ENCODE results near the gene OTOP3. TPM values are rescaled to one million over a fixed set of nuclear protein-coding genes. Genes with fewer than 3 reads are reported as not detected.

OTOP3 gene
- total and polyA plus RNA-seq, 8 donors, result 0.15 to 0.65 (median 0.35) TPM

DNA sequence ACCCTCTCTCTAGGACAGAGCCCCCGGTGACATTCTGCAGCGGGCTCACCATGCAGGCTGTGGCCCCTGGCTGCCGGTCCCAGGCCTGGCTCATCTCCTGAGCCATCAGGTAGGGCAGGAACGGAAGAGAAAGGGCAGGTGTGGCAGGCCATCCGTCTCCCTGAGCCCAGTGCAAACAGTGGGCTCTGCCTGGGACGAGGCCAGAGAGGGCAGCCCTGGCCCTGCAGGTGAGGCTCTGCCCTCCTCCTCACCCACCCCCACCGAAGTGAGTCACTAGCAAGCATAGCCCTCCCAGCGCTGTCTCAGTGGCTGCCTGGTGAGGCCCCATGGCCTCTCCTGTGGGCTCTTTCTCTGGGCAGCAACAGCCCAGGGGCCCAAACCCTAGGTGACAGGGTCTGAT lies 14.5 kb downstream of the OTOP3 start:
- FAIRE-seq (no peak), DNase-seq (peak in 3 of 6 donors; percentile 34 to 69 (median 54)), ATAC-seq (peak; percentile 32 to 65 (median 58))
- Histone ChIP-seq H3K9me3 (no peaks in the 10 kb centered on the region), H3K27me3 (no peaks in the 10 kb centered on the region), H3K4me1 (no peaks in the 10 kb centered on the region), H3K4me3 (no peak overlapping the region), H3K36me3 (peaks cover 1 to 35% (median 13%) of the 10 kb centered on the region in 3 donors), H3K27ac (no peak overlapping the region)
- TF ChIP-seq CTCF (IDR thresholded peaks at IDR 0.05), result no peak
- 32 to 40% methylated on average over 7 to 8 of the region's 8 CpGs for WGBS, 2 donors
- intact Hi-C loops (cut with DNase I), result no loop called here

DNA sequence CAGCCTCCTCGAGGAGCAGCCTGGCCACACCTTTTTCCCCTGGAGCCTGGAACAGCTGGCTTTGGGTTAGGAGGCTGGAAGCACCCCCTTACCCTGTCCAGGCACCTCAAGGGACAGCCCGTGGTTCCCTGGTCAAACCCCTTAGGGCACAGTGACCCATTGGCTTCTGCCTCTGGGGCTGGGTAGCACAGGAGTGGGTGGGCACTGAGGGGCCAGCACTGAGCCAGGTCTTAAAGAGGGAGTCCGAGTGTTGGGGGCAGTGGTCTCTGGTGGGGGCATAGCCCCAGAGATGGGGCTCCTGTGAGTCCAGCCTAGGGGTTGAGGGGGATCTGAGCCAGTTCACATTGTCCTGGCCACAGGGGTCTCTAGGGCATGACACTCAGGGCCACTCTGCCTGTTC lies 15.4 kb downstream of the OTOP3 start:
- 69 to 74% methylated on average over 3 of the region's 3 CpGs for WGBS, 2 donors
- intact Hi-C loops (cut with DNase I), result no loop called here

DNA sequence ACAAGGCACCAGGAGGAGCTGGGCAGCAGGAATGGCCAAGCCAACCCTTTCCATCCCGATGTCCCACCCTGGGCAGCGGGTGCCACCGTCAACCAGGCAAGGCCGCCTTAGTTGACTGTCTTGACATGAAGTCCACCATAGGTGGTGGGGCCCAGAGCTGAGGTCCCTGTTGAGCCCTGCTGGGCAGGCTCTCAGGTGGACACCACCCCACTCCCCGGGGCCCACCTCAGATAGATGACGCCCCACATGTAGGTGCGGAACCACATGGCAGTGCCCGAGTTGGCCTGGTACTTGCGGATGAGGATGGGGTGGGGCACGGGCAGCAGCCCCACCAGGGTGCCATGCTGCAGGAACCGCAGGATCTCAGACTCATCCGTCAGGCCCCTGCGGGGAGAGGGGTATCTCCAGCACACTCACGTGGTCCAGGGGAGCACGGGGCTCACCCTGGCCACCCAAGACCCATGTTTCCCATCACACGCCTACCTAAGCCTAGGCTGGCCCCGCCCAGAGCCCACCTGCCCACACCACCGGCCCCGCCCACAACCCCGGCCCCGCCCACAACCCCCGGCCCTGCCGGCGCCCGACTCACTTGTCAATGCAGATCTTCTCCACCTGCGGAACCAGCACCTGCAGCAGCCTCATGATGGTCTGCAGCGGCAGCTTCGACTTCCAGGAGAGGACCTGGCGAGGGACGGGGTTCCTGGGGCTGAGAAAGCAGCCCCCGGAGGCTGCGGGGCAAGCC lies 16.2 kb downstream of the OTOP3 start:
- ATAC-seq, result no peak
- no peak for FAIRE-seq
- Histone ChIP-seq H3K27ac (no peak overlapping the region), H3K4me3 (no peak overlapping the region), H3K27me3 (no peaks in the 10 kb centered on the region), H3K9me3 (no peaks in the 10 kb centered on the region), H3K36me3 (peaks cover 5 to 43% (median 16%) of the 10 kb centered on the region in 3 donors), H3K4me1 (no peaks in the 10 kb centered on the region)
- intact Hi-C loops (cut with DNase I), result no loop called here
- DNase-seq, result peak in 3 of 6 donors; percentile 15 to 78 (median 46)
- 84 to 91% methylated on average over 31 to 32 of the region's 32 CpGs for WGBS, 2 donors
- no peak for TF ChIP-seq CTCF (IDR thresholded peaks at IDR 0.05)

More for the DNA sequence above, 15.4 kb downstream of the OTOP3 start:
- peak in 1 of 6 donors; percentile 62 for DNase-seq
- FAIRE-seq, result no peak
- Histone ChIP-seq H3K4me3 (no peak overlapping the region), H3K9me3 (no peaks in the 10 kb centered on the region), H3K27me3 (no peaks in the 10 kb centered on the region), H3K27ac (no peak overlapping the region), H3K4me1 (no peaks in the 10 kb centered on the region), H3K36me3 (peaks cover 5 to 43% (median 13%) of the 10 kb centered on the region in 3 donors)
- ATAC-seq, result no peak
- no peak for TF ChIP-seq CTCF (IDR thresholded peaks at IDR 0.05)

GRCh38 chr17:74952431-74953133 lies 16.9 kb downstream of the OTOP3 start:
- no peak for ATAC-seq
- intact Hi-C loops (cut with DNase I), result no loop called here

More at GRCh38 chr17:74952431-74953133, 16.9 kb downstream of the OTOP3 start:
- FAIRE-seq (no peak), DNase-seq (peak in 2 of 6 donors; percentile 43 to 79)
- TF ChIP-seq CTCF (IDR thresholded peaks at IDR 0.05), result no peak
- H3K4me1 ChIP-seq, result no peaks in the 10 kb centered on the region
- WGBS, 2 donors, result 87% methylated on average over 23 to 24 of the region's 24 CpGs
- H3K27ac ChIP-seq, result no peak overlapping the region
- peaks cover 5 to 43% (median 19%) of the 10 kb centered on the region in 3 donors for H3K36me3 ChIP-seq
- no peaks in the 10 kb centered on the region for H3K9me3 ChIP-seq
- H3K4me3 ChIP-seq, result no peak overlapping the region
- H3K27me3 ChIP-seq, result no peaks in the 10 kb centered on the region

Data from pancreas (tissue), 10 donors.